Liver (tissue), 9 donors: ENCODE results near the gene SUCLG2. TPM values are rescaled to one million over a fixed set of nuclear protein-coding genes. Genes with fewer than 3 reads are reported as not detected.

Experiments used
- DNase-seq: peaks from one replicate; pipeline ENCODE4 v3.0.0-alpha.2; 2017; ENCODE audit warnings: low spot score
- H3K27ac ChIP-seq, 2 donors: one replicate each; pipeline ENCODE4 v1.7.0; 2013; ENCODE audit warnings: inconsistent platforms in 2 of 2, low read length in 2 of 2, control low read depth in 1 of 2, low read depth in 1 of 2, mild to moderate bottlenecking in 1 of 2
- H3K27me3 ChIP-seq, 4 donors: one replicate each; pipeline versions ENCODE4 v1.6.1 to v1.7.0; 2013; ENCODE audit warnings: low read length in 3 of 4, inconsistent platforms in 1 of 4, mild to moderate bottlenecking in 1 of 4, moderate library complexity in 1 of 4; ENCODE audit not compliant: control insufficient read depth in 4 of 4, insufficient read depth in 4 of 4
- H3K36me3 ChIP-seq, 4 donors: one replicate each; pipeline versions ENCODE4 v1.6.1 to v1.7.0; 2013; ENCODE audit warnings: low read length in 3 of 4, mild to moderate bottlenecking in 3 of 4, low read depth in 1 of 4, moderate library complexity in 1 of 4; ENCODE audit not compliant: control insufficient read depth in 4 of 4, insufficient read depth in 3 of 4
- H3K4me1 ChIP-seq, 4 donors: one replicate each; pipeline versions ENCODE4 v1.6.1 to v1.7.0; 2013; ENCODE audit warnings: low read length in 3 of 4, mild to moderate bottlenecking in 3 of 4, moderate library complexity in 1 of 4; ENCODE audit not compliant: control insufficient read depth in 4 of 4, insufficient read depth in 4 of 4
- H3K4me3 ChIP-seq, 3 donors: one replicate each; pipeline versions ENCODE4 v1.6.1 to v1.7.0; 2013; ENCODE audit warnings: low read length in 3 of 3, control low read depth in 1 of 3, low read depth in 1 of 3, mild to moderate bottlenecking in 1 of 3
- H3K9ac ChIP-seq, 2 donors: one replicate each; pipeline ENCODE4 v1.7.0; 2013; ENCODE audit warnings: low read length in 2 of 2, mild to moderate bottlenecking in 2 of 2, moderate library complexity in 2 of 2, control low read depth in 1 of 2, low read depth in 1 of 2
- H3K9me3 ChIP-seq, 4 donors: one replicate each; pipeline versions ENCODE4 v1.6.1 to v1.7.0; 2013; ENCODE audit warnings: low read length in 3 of 4; ENCODE audit not compliant: control insufficient read depth in 4 of 4
- ATF3 ChIP-seq: IDR thresholded peaks from 2 replicates; pipeline ENCODE4 v1.6.1; 2016; ENCODE audit warnings: antibody characterized with exemption
- CTCF ChIP-seq: fragments of 150-350 bp; IDR thresholded peaks from 2 replicates; pipeline ENCODE4 v1.5.1; 2017; ENCODE audit warnings: improper control_type of control experiment, low read depth, low read length; ENCODE audit not compliant: missing input control
- EGR1 ChIP-seq, 2 donors: IDR thresholded peaks; 2 replicates each; pipeline ENCODE4 v1.6.1; 2016 to 2018; ENCODE audit warnings: antibody characterized with exemption in 2 of 2, low read depth in 2 of 2
- FOXA1 ChIP-seq: IDR thresholded peaks from 2 replicates; pipeline ENCODE4 v1.6.1; 2016; ENCODE audit warnings: antibody characterized with exemption
- HNF4A ChIP-seq, 2 donors: conservative IDR thresholded peaks; 2 replicates each; pipeline ENCODE4 v1.6.1; 2016; ENCODE audit warnings: antibody characterized with exemption in 2 of 2, mild to moderate bottlenecking in 2 of 2
- HNF4G ChIP-seq: IDR thresholded peaks from 2 replicates; pipeline ENCODE4 v1.6.1; 2016; ENCODE audit warnings: antibody characterized with exemption
- NR2F2 ChIP-seq: IDR thresholded peaks from 2 replicates; pipeline ENCODE4 v1.6.1; 2016; ENCODE audit warnings: antibody characterized with exemption
- RAD21 ChIP-seq, 2 donors: IDR thresholded peaks; 2 replicates each; pipeline ENCODE4 v1.6.1; 2016; ENCODE audit warnings: antibody characterized with exemption in 2 of 2, mild to moderate bottlenecking in 2 of 2
- REST ChIP-seq: IDR thresholded peaks from 2 replicates; pipeline ENCODE4 v1.6.1; 2016; ENCODE audit warnings: antibody characterized with exemption, mild to moderate bottlenecking
- TAF1 ChIP-seq: conservative IDR thresholded peaks from 2 replicates; pipeline ENCODE4 v1.6.1; 2016; ENCODE audit warnings: antibody characterized with exemption, mild to moderate bottlenecking
- YY1 ChIP-seq: IDR thresholded peaks from 2 replicates; pipeline ENCODE4 v1.6.1; 2016; ENCODE audit warnings: antibody characterized with exemption, mild to moderate bottlenecking
- ZBTB33 ChIP-seq: IDR thresholded peaks from 2 replicates; pipeline ENCODE4 v1.6.1; 2016; ENCODE audit warnings: antibody characterized with exemption
- WGBS: extraction: QIAGEN DNeasy Blood & Tissue Kit; methylation state at CpG from one replicate; pipeline ENCODE4 v1.1.7; 2013; 5-methylcytosine and 5-hydroxymethylcytosine counted together
- polyA plus RNA-seq, 2 donors: library from polyadenylated mRNA; stranded (reverse) in 1 of 2; unstranded in 1 of 2; fragments of 200-250 nt in 1 of 2; fragments of >200 nt in 1 of 2; fragmentation: Nextera tagmentation in 1 of 2; extraction: Ambion mirVana in 1 of 2; gene quantifications; one replicate each; pipeline versions ENCODE4 v1.2.1 to v1.2.3, GENCODE V29; 2013 to 2015
- total RNA-seq, 2 donors: library from RNA; depleted of rRNA; stranded (reverse); fragments of >200 nt; gene quantifications; one replicate each; pipeline ENCODE4 v1.2.3, GENCODE V29; 2014
- donor health status: healthy.
- donor health status: healthy.
- donor health status: healthy.
- donor health status: healthy.
- donor health status: healthy.

SUCLG2 gene
- total and polyA plus RNA-seq, 4 donors = 45.3 to 114 (median 92.8) TPM

- Histone ChIP-seq H3K9ac (no peak overlapping the region), H3K4me1 (peaks cover 0 to 7% (median 0%) of the 10 kb centered on the region in 4 donors), H3K9me3 (no peaks in the 10 kb centered on the region), H3K4me3 (no peak overlapping the region), H3K27me3 (no peaks in the 10 kb centered on the region), H3K27ac (no peak overlapping the region), H3K36me3 (peaks cover 0 to 2% (median 0%) of the 10 kb centered on the region in 4 donors)
- 83% methylated on average over 3 of the region's 3 CpGs for WGBS
- no peak for DNase-seq
- TF ChIP-seq REST = no peak
- TF ChIP-seq ATF3 = no peak
- TF ChIP-seq EGR1 (IDR thresholded peaks at IDR 0.05; ENCODE audit: low read depth in 2 of 2) = no peak
- TF ChIP-seq CTCF = no peak
- TF ChIP-seq FOXA1 = no peak
- TF ChIP-seq ZBTB33 = no peak
- no peak for TF ChIP-seq NR2F2
- TF ChIP-seq YY1 = no peak
- no peak for TF ChIP-seq TAF1
- no peak for TF ChIP-seq HNF4A (conservative IDR thresholded peaks at IDR 0.05)
Observed at GRCh38 chr3:67619991-67620390, 34.4 kb downstream of the SUCLG2 start.

GRCh38 chr3:67617518-67617917, 36.9 kb downstream of the SUCLG2 start:
- 93% methylated on average over 1 of the region's 1 CpG for WGBS
- no peaks in the 10 kb centered on the region for H3K27me3 ChIP-seq
- H3K36me3 ChIP-seq = peaks cover 0 to 6% (median 0%) of the 10 kb centered on the region in 4 donors

More at GRCh38 chr3:67617518-67617917, 36.9 kb downstream of the SUCLG2 start:
- no peak overlapping the region for H3K27ac ChIP-seq
- no peak for TF ChIP-seq HNF4G
- no peak for TF ChIP-seq ZBTB33
- no peak for TF ChIP-seq RAD21 (IDR thresholded peaks at IDR 0.05)
- no peak for DNase-seq
- H3K9me3 ChIP-seq = no peaks in the 10 kb centered on the region
- H3K9ac ChIP-seq = no peak overlapping the region
- peaks cover 0 to 7% (median 0%) of the 10 kb centered on the region in 4 donors for H3K4me1 ChIP-seq
- no peak overlapping the region for H3K4me3 ChIP-seq
